ENCODE data around the gene ANO7.

- TF ChIP-seq CTCF (IDR thresholded peaks at IDR 0.05; ENCODE audit: low read length) (no peak), EZH2 (optimal IDR thresholded peaks at IDR 0.05; ENCODE audit: low read depth, low read length) (no peak)
These were observed 13.8 kb downstream of the ANO7 start for GRCh38 chr2:241202268-241202585.

Measured in MM.1S (cell line).